Keratinocyte (primary cell): Measurements from ENCODE around the gene SLC8A1. TPM values are rescaled to one million over a fixed set of nuclear protein-coding genes. Genes with fewer than 3 reads are reported as not detected.

Source experiments
- DNase-seq: peaks from one replicate; pipeline ENCODE4 v3.0.0-alpha.2; 2011; ENCODE audit warnings: low read depth, missing footprints, low spot score
- FAIRE-seq: peaks from 2 replicates; lab custom pipeline; 2011; peaks lifted over from hg19 to GRCh38; lab: Jason Lieb, UNC
- H2AFZ ChIP-seq: 2 replicates; pipeline ENCODE4 v1.6.0; 2012; ENCODE audit warnings: low read length, control low read depth, inconsistent platforms; ENCODE audit not compliant: control insufficient read depth
- H3K27ac ChIP-seq: 2 replicates; pipeline ENCODE4 v1.5.1; 2011; ENCODE audit warnings: low read length; ENCODE audit not compliant: control insufficient read depth, insufficient read depth
- H3K27me3 ChIP-seq: 3 replicates; pipeline ENCODE4 v1.6.0; 2011; ENCODE audit warnings: low read length; ENCODE audit not compliant: control insufficient read depth, insufficient read depth; ENCODE audit errors: extremely low read depth
- H3K36me3 ChIP-seq, 2 experiments: 2 replicates in 1 of 2; 3 replicates in 1 of 2; pipeline ENCODE4 v1.5.1; 2011; ENCODE audit warnings: low read length in 2 of 2, mild to moderate bottlenecking in 1 of 2; ENCODE audit not compliant: control insufficient read depth in 2 of 2, insufficient read depth in 2 of 2; ENCODE audit errors: extremely low read depth in 1 of 2
- H3K4me1 ChIP-seq: 3 replicates; pipeline ENCODE4 v1.5.1; 2011; ENCODE audit warnings: low read length; ENCODE audit not compliant: control insufficient read depth, insufficient read depth; ENCODE audit errors: extremely low read depth
- H3K4me2 ChIP-seq: 3 replicates; pipeline ENCODE4 v1.6.0; 2011; ENCODE audit warnings: low read depth, low read length; ENCODE audit not compliant: control insufficient read depth, insufficient read depth; ENCODE audit errors: extremely low read depth
- H3K4me3 ChIP-seq, 3 experiments: fragments of 200-600 bp in 1 of 3; sonication (generic) in 1 of 3; 2 replicates in 2 of 3; 3 replicates in 1 of 3; pipeline ENCODE4 v1.5.1; 2011 to 2016; ENCODE audit warnings: low read length in 3 of 3, mild to moderate bottlenecking in 3 of 3, control low read depth in 2 of 3, inconsistent platforms in 1 of 3, low read depth in 1 of 3, mixed read lengths in 1 of 3, mixed run types in 1 of 3, moderate library complexity in 1 of 3; ENCODE audit not compliant: control insufficient read depth in 2 of 3, insufficient read depth in 2 of 3; ENCODE audit errors: extremely low read depth in 1 of 3
- H3K79me2 ChIP-seq: 2 replicates; pipeline ENCODE4 v1.6.0; 2012; ENCODE audit warnings: low read length; ENCODE audit not compliant: control insufficient read depth, insufficient read depth
- H3K9ac ChIP-seq: 3 replicates; pipeline ENCODE4 v1.6.0; 2011; ENCODE audit warnings: low read length; ENCODE audit not compliant: control insufficient read depth, insufficient read depth; ENCODE audit errors: extremely low read depth
- H3K9me1 ChIP-seq: 3 replicates; pipeline ENCODE4 v1.6.0; 2011; ENCODE audit warnings: low read length; ENCODE audit not compliant: control insufficient read depth, insufficient read depth; ENCODE audit errors: extremely low read depth
- H3K9me3 ChIP-seq: 2 replicates; pipeline ENCODE4 v1.5.1; 2012; ENCODE audit warnings: low read depth, low read length; ENCODE audit not compliant: control insufficient read depth
- H4K20me1 ChIP-seq: 3 replicates; pipeline ENCODE4 v1.6.0; 2011; ENCODE audit warnings: low read length; ENCODE audit not compliant: control insufficient read depth, insufficient read depth; ENCODE audit errors: extremely low read depth
- CTCF ChIP-seq, 3 experiments: IDR thresholded peaks in 1 of 3; conservative IDR thresholded peaks in 1 of 3; optimal IDR thresholded peaks in 1 of 3; 2 replicates in 2 of 3; 3 replicates in 1 of 3; pipeline versions ENCODE3 to v1.5.1; 2011; ENCODE audit warnings: low read length in 3 of 3, mild to moderate bottlenecking in 3 of 3, moderate library complexity in 2 of 3, control low read depth in 1 of 3, inconsistent platforms in 1 of 3; ENCODE audit not compliant: insufficient read depth in 2 of 3; ENCODE audit errors: extremely low read depth in 1 of 3
- EZH2 ChIP-seq: IDR thresholded peaks from one replicate; pipeline ENCODE4 v1.6.1; 2012; ENCODE audit warnings: inconsistent platforms, mild to moderate bottlenecking, low read length, moderate library complexity
- dilution Hi-C: fragments of 300-500 bp; cut with MboI; formaldehyde crosslinking; loops from one replicate; pipeline ENCODE4 v1.7.0; 2020; ENCODE audit warnings: low sequenced_read_pairs; ENCODE audit not compliant: extremely low pct_ligation_motif_present
- polyA plus RNA-seq, 5 experiments: library from polyadenylated mRNA; depleted of rRNA in 3 of 5; stranded (reverse) in 3 of 5; stranded (forward) in 1 of 5; unstranded in 1 of 5; fragments of >200 nt; gene quantifications; 1 replicate in 1 of 5; 2 replicates in 3 of 5; 3 replicates in 1 of 5; pipeline versions ENCODE4 v1.2.1 to v1.2.3, GENCODE V29; 2011 to 2012; ENCODE audit warnings: missing spikeins in 2 of 5, low read depth in 1 of 5, low replicate concordance in 1 of 5

The SLC8A1 gene
- polyA plus RNA-seq, 1 donor (not counting 4 experiments of a cell fraction or from before 2014, with no cell fraction given) = 2.7 TPM

- Histone ChIP-seq H3K9ac (no peak overlapping the region), H3K4me3 (no peak overlapping the region), H3K4me2 (no peak overlapping the region), H3K27ac (no peak overlapping the region), H3K4me1 (no peaks in the 10 kb centered on the region), H2AFZ (no peak overlapping the region), H3K27me3 (no peaks in the 10 kb centered on the region), H3K79me2 (no peaks in the 10 kb centered on the region), H3K9me3 (no peaks in the 10 kb centered on the region), H4K20me1 (no peaks in the 10 kb centered on the region), H3K36me3 (no peaks in the 10 kb centered on the region), H3K9me1 (no peaks in the 10 kb centered on the region)
- FAIRE-seq (no peak), DNase-seq (no peak)
- no peak for TF ChIP-seq CTCF (optimal IDR thresholded peaks at IDR 0.05 in 1 of 3, IDR thresholded peaks at IDR 0.05 in 1 of 3, conservative IDR thresholded peaks at IDR 0.05 in 1 of 3; ENCODE audit: extremely low read depth in 1 of 3, insufficient read depth in 2 of 3, low read length in 3 of 3)
- TF ChIP-seq EZH2 = no peak
- dilution Hi-C loops = no loop called here
Observed at GRCh38 chr2:40181855-40182254, 270.0 kb downstream of the SLC8A1 start.

- Histone ChIP-seq H3K9me1 (no peaks in the 10 kb centered on the region), H3K79me2 (no peaks in the 10 kb centered on the region), H3K9me3 (no peaks in the 10 kb centered on the region), H3K27ac (no peak overlapping the region), H2AFZ (no peak overlapping the region), H3K4me1 (no peaks in the 10 kb centered on the region), H3K4me3 (no peak overlapping the region), H3K9ac (no peak overlapping the region), H3K36me3 (no peaks in the 10 kb centered on the region), H3K27me3 (no peaks in the 10 kb centered on the region), H3K4me2 (no peak overlapping the region), H4K20me1 (no peaks in the 10 kb centered on the region)
- FAIRE-seq (no peak), DNase-seq (no peak)
- TF ChIP-seq CTCF (optimal IDR thresholded peaks at IDR 0.05 in 1 of 3, IDR thresholded peaks at IDR 0.05 in 1 of 3, conservative IDR thresholded peaks at IDR 0.05 in 1 of 3; ENCODE audit: extremely low read depth in 1 of 3, insufficient read depth in 2 of 3, low read length in 3 of 3) (no peak), EZH2 (no peak)
- dilution Hi-C loops = no loop called here
Observed at GRCh38 chr2:40179801-40180200, 272.1 kb downstream of the SLC8A1 start.
